HG03280 (cell line): ENCODE data around the gene OR5AR1.
"Not testable (repeated sequence)": the region's sequence is repeated elsewhere in the genome, so short reads cannot be mapped to it uniquely, and the experiment has no call there.

ENCODE experiments used
- ATAC-seq: cut with Tn5 transposase; IDR thresholded peaks from one replicate; pipeline ENCODE4 v1.9.1; 2021; ENCODE audit warnings: mild to moderate bottlenecking, moderate library complexity; ENCODE audit not compliant: unreplicated experiment

OR5AR1 gene

GRCh38 chr11:56663386-56663785 is at the start of gene OR5AR1:
TSS of gene OR5AR1 (plus strand) at chr11:56663686. CDS start at chr11:56663686, 0 bp downstream.
- no peak for ATAC-seq

GRCh38 chr11:56624661-56625110 is 38.8 kb upstream of the OR5AR1 start:
- no peak for ATAC-seq

GRCh38 chr11:56625946-56626345 is 37.5 kb upstream of the OR5AR1 start:
- no peak for ATAC-seq

GRCh38 chr11:56632329-56632728 is 31.2 kb upstream of the OR5AR1 start:
- ATAC-seq = no peak

GRCh38 chr11:56636861-56637260 is 26.6 kb upstream of the OR5AR1 start:
- no peak for ATAC-seq

GRCh38 chr11:56637500-56637899 is 26.0 kb upstream of the OR5AR1 start:
- ATAC-seq = no peak

- no peak for ATAC-seq
These were observed 21.1 kb upstream of the OR5AR1 start, which contains the start of gene OR5AP2 for GRCh38 chr11:56642339-56642738. TSS of gene OR5AP2 (minus strand) at chr11:56642439. CDS start at chr11:56642439, 0 bp downstream.

GRCh38 chr11:56659755-56660154 is 3.7 kb upstream of the OR5AR1 start:
- no peak for ATAC-seq

GRCh38 chr11:56670984-56671383 is 7.5 kb downstream of the OR5AR1 start:
- no peak for ATAC-seq

- no peak for ATAC-seq
These were observed 25.1 kb downstream of the OR5AR1 start for GRCh38 chr11:56688554-56689100.

GRCh38 chr11:56691179-56691578 is 27.7 kb downstream of the OR5AR1 start:
- ATAC-seq = not testable (repeated sequence)

GRCh38 chr11:56693428-56693827 is 29.9 kb downstream of the OR5AR1 start:
- no peak for ATAC-seq

GRCh38 chr11:56698795-56699194 is 35.3 kb downstream of the OR5AR1 start, which contains the start of gene OR9G1:
TSS of gene OR9G1 (plus strand) at chr11:56699095. CDS start at chr11:56700388, 1,293 bp downstream.
- no peak for ATAC-seq

- no peak for ATAC-seq
These were observed 36.9 kb downstream of the OR5AR1 start for GRCh38 chr11:56700242-56700913.

GRCh38 chr11:56700914-56701485 is 37.5 kb downstream of the OR5AR1 start:
- no peak for ATAC-seq

- ATAC-seq = no peak
These were observed 42.4 kb downstream of the OR5AR1 start for GRCh38 chr11:56705784-56706396.

GRCh38 chr11:56706486-56706885 is 43.0 kb downstream of the OR5AR1 start:
- ATAC-seq = no peak

- no peak for ATAC-seq
These were observed 50.7 kb downstream of the OR5AR1 start for GRCh38 chr11:56714206-56714605.
